HG02981 (cell line): ENCODE results near the gene PLB1.

Experiments used
- ATAC-seq: cut with Tn5 transposase; IDR thresholded peaks from one replicate; pipeline ENCODE4 v1.9.1; 2021; ENCODE audit warnings: mild to moderate bottlenecking, moderate library complexity; ENCODE audit not compliant: unreplicated experiment

PLB1 gene, protein sequence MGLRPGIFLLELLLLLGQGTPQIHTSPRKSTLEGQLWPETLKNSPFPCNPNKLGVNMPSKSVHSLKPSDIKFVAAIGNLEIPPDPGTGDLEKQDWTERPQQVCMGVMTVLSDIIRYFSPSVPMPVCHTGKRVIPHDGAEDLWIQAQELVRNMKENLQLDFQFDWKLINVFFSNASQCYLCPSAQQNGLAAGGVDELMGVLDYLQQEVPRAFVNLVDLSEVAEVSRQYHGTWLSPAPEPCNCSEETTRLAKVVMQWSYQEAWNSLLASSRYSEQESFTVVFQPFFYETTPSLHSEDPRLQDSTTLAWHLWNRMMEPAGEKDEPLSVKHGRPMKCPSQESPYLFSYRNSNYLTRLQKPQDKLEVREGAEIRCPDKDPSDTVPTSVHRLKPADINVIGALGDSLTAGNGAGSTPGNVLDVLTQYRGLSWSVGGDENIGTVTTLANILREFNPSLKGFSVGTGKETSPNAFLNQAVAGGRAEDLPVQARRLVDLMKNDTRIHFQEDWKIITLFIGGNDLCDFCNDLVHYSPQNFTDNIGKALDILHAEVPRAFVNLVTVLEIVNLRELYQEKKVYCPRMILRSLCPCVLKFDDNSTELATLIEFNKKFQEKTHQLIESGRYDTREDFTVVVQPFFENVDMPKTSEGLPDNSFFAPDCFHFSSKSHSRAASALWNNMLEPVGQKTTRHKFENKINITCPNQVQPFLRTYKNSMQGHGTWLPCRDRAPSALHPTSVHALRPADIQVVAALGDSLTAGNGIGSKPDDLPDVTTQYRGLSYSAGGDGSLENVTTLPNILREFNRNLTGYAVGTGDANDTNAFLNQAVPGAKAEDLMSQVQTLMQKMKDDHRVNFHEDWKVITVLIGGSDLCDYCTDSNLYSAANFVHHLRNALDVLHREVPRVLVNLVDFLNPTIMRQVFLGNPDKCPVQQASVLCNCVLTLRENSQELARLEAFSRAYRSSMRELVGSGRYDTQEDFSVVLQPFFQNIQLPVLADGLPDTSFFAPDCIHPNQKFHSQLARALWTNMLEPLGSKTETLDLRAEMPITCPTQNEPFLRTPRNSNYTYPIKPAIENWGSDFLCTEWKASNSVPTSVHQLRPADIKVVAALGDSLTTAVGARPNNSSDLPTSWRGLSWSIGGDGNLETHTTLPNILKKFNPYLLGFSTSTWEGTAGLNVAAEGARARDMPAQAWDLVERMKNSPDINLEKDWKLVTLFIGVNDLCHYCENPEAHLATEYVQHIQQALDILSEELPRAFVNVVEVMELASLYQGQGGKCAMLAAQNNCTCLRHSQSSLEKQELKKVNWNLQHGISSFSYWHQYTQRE (N-terminal part only)

DNA sequence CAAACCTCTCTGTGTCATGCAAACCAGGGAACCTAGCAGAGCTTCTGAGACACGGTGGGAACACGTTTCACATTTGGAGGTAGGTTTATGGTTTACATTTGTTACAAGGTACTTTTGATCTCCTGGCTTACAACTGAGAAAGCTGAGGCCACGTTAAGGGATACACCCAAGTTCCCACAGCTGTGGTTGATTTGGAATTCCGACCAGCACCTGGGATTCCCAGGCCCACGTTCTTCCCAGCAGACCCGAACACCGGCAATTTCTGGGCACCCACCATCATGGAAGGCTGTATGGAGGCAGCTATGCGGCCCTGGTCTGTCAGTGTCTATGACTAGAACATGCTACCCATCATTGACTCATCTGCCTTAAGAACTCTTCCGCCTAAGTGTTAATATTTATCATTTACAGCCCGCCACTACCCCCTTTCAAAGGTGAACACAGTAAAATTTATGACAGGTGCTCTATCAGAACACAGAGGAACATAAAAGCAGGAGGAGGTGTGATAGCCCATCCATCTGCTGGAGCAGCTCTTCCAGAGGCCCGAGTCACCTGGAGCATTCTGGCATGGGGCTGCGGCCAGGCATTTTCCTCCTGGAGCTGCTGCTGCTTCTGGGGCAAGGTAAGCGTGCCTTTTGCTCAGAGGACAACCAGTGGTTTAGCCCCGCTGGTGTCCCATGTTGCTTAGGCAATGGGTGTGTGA is at the start of gene PLB1:
Gene PLB1, plus strand, starts transcription at position 510 of the 700 bp plus-strand sequence. Its CDS starts 55 bp downstream, at position 565.
- no peak for ATAC-seq

DNA sequence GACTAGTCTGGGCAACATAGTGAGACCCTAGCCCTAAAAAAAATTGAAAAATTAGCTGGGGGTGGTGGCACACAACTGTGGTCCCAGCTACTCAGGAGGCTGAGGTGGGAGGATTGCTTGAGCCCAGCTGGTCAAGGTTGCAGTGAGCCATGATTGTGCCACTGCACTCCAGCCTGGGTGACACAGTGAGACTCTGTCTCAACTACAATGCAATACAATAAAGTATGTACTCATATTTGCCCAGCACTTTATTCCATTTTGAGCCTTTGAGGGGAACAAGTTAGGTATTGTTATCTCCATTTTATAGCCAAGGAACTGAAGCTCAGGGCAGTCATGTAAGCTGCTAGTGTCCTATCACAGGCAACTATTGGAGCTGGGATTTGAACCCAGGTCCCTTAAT is 49.3 kb upstream of the PLB1 start:
- ATAC-seq = no peak

- no peak for ATAC-seq
These were observed 48.8 kb upstream of the PLB1 start for GRCh38 chr2:28447086-28447485.

GRCh38 chr2:28447943-28448792 is 47.7 kb upstream of the PLB1 start:
- no peak for ATAC-seq

DNA sequence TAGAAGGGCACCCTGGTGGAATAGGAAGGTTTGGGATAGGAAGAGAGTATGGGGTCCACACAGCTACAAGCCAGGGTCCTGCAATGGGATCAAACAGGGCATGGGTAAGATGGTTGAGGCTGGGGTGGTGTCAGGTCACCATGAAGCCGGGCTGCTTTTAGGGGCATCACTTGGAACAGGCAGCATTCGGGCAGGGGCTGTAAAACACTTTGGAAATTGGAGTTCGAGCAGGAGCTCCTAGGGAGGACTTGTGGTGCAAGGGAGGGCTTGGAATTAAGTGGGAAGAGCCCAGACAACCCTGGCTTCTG is 47.1 kb upstream of the PLB1 start:
- ATAC-seq = no peak

DNA sequence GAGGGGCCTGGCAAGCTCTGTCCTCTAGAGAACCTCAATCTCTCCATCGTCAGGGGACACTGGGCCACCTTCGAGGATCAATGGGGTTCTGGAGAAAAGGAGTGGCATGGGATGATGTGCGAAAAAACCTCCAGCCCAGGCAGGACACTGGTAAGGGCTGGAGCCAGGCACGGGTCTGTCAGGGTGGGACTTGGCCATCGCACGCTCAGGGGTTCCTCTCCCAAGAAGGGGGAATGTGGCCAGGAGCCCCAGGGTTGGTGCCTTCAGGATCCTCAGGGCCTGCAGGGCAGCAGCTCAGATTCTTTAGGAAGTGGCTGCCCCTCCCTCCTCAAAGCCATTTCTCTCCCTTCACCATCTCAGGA is 46.8 kb upstream of the PLB1 start:
- no peak for ATAC-seq

GRCh38 chr2:28449488-28450395 is 46.1 kb upstream of the PLB1 start:
- no peak for ATAC-seq

DNA sequence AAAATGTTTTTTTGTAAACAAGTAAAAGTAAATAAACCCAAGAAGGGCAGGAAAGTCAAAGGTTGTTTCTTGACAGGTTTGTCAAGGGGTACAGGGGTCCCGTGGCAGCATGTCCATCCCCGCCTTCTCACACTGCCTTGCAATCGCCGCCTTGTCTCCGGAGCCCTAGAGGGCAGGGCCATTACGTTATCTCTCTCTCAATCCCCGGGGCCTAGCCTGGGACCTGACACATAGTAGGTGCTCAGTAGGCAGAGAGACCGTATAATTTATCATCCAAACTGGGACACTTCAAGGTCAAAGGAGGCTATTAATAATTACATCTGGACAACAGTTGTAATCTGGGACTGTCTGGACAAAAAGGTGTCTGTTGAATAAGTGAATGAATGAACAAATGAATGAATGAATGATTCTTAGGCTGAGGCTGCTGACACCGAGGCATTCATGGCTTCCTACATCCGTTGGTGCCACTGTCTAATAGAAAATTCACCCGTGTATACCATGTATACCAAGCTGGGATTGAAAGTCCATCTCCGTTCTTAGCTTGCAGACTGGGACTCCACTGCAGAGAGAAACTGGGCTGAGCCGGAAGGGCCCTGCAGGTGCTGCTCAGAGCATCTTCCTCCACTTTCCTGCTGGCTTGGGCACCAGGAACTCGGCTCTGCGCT is 44.8 kb upstream of the PLB1 start:
- no peak for ATAC-seq

DNA sequence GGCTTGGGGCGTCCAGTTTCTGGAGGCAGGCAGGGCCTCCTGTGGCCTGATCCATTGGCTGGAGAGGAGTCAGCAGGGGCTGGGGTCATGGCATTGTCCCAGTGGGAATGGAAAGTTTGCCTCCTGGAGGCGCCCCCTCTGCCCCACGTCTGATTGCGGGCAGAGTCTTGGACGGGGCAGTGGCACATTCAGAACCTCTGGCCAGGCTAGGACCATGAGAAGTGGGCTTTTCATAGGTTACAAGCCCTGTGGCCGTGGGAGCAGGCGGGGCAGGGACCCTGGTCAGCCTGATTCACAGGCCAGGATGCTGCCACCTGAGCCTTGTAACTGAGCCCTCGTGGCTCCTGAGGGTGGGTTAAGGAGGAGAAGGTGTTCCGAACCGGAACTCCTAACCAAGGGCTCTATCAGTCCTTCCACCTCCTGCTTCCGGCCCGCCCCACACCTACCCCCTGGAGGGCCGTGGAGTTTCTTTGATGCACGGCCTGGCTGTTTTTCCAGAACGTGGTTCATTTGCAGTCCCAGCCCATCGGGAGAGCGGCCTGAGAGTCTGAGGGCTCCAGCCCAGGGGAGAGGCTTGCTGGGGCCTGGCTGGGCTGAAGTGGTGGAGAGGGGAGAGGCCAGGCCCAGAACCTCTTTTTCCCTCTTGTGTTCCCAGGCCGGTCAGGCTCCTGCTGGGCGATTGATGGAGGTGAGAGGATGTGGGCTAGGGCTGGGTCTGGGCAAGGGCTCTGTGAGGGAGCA is 43.9 kb upstream of the PLB1 start:
- no peak for ATAC-seq

- no peak for ATAC-seq
These were observed 43.3 kb upstream of the PLB1 start for GRCh38 chr2:28452534-28453081.

DNA sequence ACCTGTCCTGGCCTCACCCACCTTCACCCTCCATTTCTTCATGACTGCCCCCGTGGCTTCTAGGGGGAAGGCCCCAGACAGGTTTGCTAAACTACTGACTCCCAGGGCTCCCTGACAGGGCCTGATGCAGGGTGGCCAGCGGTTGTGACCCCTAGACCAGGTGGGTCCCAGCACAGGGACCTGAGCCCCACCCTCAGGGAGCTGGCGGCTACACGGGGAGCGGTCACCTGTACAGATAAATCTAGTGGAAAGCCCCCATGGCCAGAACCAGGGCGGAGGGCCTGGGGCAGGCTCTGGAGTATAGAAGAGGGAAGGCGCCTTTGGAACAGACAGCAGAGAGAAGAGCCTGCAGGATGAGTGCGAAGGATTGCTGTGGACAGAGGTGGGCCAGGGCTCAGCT is 42.5 kb upstream of the PLB1 start:
- no peak for ATAC-seq

- ATAC-seq = no peak
These were observed 41.6 kb upstream of the PLB1 start for GRCh38 chr2:28454016-28454930.

GRCh38 chr2:28457237-28457636 is 38.6 kb upstream of the PLB1 start:
- no peak for ATAC-seq

GRCh38 chr2:28461056-28461455 is 34.8 kb upstream of the PLB1 start:
- no peak for ATAC-seq

DNA sequence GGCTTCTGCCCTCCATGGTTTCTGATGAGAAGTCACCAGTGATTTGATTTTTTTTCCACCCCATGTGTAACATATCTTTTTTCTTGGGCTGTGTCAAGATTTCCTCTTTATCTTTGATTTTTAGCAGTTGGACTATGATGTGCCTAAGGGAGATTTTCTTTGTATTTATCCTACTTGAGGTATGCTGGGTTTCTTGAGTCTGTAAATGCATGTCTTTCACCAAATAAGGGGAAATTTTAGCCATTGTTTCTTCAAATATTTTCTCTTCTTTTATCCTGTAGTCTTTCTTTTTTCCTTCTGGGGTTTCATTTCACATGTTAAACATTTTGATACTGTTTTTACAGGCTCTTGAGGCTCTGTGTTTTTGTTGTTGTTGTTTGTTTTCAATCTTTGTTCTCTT is 33.7 kb upstream of the PLB1 start:
- ATAC-seq = no peak

DNA sequence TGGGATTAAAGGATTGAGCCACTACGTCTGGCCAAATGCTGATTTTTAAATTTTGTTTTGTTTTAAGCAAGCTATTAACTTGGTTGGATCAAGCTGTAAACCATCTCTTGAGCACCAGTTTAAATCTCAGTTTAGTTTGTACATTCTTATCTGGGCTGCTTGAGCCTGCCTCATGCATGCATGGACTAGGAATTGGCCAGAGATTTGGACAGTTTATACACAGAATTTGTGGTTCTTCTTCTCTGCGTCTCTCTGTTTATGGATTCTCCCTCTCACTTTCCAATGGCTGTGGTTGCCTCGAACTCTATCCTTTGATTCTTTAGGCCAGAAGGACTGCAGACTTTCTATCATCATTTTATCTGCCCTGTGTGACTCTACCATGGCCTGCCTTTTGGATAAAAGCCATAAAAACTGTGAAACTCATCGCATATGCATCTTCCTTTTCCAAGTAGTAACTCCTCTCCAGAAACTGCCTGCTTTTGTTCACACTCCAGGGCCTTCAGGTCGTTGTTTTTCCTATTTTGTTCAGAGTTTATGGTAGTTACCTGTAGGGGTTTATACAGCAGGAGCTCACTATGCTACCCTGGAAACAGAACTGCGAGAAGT is 32.5 kb upstream of the PLB1 start:
- no peak for ATAC-seq
